CD8-positive, alpha-beta memory T cell (primary cell): ENCODE measurements around the gene PM20D2. TPM values are rescaled to one million over a fixed set of nuclear protein-coding genes. Genes with fewer than 3 reads are reported as not detected.

Experiments
- CTCF ChIA-PET: fragments of 350-600 bp; sonication (Branson Sonifier 250); formaldehyde crosslinking; loops from one replicate; lab custom pipeline; 2021; ENCODE audit warnings: antibody characterized with exemption; lab: Charles Lee
- POLR2A ChIA-PET: fragments of 350-600 bp; sonication (Branson Sonifier 250); formaldehyde crosslinking; loops from one replicate; lab custom pipeline; 2021; ENCODE audit warnings: antibody characterized with exemption; lab: Charles Lee
- DNase-seq, 5 donors: peaks; one replicate each; pipeline versions ENCODE4 v3.0.0 to v3.0.0-alpha.2; 2020 to 2022; ENCODE audit warnings: mixed read lengths in 1 of 5
- H3K27ac ChIP-seq: one replicate; pipeline ENCODE4 v1.7.0; 2013; ENCODE audit warnings: low read depth, mild to moderate bottlenecking, low read length, moderate library complexity
- H3K27me3 ChIP-seq: 2 replicates; pipeline ENCODE4 v1.7.0; 2013; ENCODE audit warnings: low read length, mild to moderate bottlenecking; ENCODE audit not compliant: insufficient read depth, poor library complexity, severe bottlenecking
- H3K36me3 ChIP-seq: 2 replicates; pipeline ENCODE4 v1.7.0; 2013; ENCODE audit warnings: mild to moderate bottlenecking, low read length, moderate library complexity; ENCODE audit not compliant: insufficient read depth
- H3K4me1 ChIP-seq: 2 replicates; pipeline ENCODE4 v1.7.0; 2013; ENCODE audit warnings: mild to moderate bottlenecking, low read length, moderate library complexity; ENCODE audit not compliant: insufficient read depth
- H3K4me3 ChIP-seq: 2 replicates; pipeline ENCODE4 v1.7.0; 2013; ENCODE audit warnings: mild to moderate bottlenecking, low read length
- H3K9me3 ChIP-seq: 2 replicates; pipeline ENCODE4 v1.7.0; 2013; ENCODE audit warnings: mild to moderate bottlenecking, low read length
- H3K27ac Mint-ChIP-seq, 8 donors: one replicate each; pipeline ENCODE4 v1.8.0; 2020 to 2021; ENCODE audit warnings: mixed read lengths in 8 of 8, mild to moderate bottlenecking in 6 of 8, inconsistent platforms in 3 of 8, moderate library complexity in 3 of 8
- H3K27me3 Mint-ChIP-seq, 2 donors: one replicate each; pipeline ENCODE4 v1.8.0; 2020 to 2021; ENCODE audit warnings: mixed read lengths in 2 of 2, mild to moderate bottlenecking in 1 of 2, moderate library complexity in 1 of 2
- H3K36me3 Mint-ChIP-seq, 3 donors: one replicate each; pipeline ENCODE4 v1.8.0; 2020 to 2021; ENCODE audit warnings: mixed read lengths in 3 of 3, inconsistent platforms in 1 of 3, mild to moderate bottlenecking in 1 of 3
- H3K4me1 Mint-ChIP-seq, 3 donors: one replicate each; pipeline ENCODE4 v1.8.0; 2020 to 2021; ENCODE audit warnings: mixed read lengths in 3 of 3, inconsistent platforms in 1 of 3, mild to moderate bottlenecking in 1 of 3
- H3K4me3 Mint-ChIP-seq, 7 donors: one replicate each; pipeline ENCODE4 v1.8.0; 2020 to 2021; ENCODE audit warnings: mixed read lengths in 7 of 7, mild to moderate bottlenecking in 6 of 7, moderate library complexity in 4 of 7, inconsistent platforms in 2 of 7
- H3K9me3 Mint-ChIP-seq, 5 donors: one replicate each; pipeline ENCODE4 v1.8.0; 2020 to 2022; ENCODE audit warnings: mixed read lengths in 5 of 5, mild to moderate bottlenecking in 3 of 5, moderate library complexity in 2 of 5, inconsistent platforms in 1 of 5
- polyA plus RNA-seq: library from polyadenylated mRNA; unstranded; fragments of 300-500 nt; fragmentation: Illumina TruSeq; gene quantifications from one replicate; pipeline ENCODE4 v1.2.3, GENCODE V29; 2021
- total RNA-seq, 2 experiments: library from RNA; stranded (reverse); gene quantifications; one replicate each; pipeline ENCODE4 v1.2.3, GENCODE V29; 2021

The PM20D2 gene
- total and polyA plus RNA-seq, 3 experiments from 2014 or later: 8.8 to 18.7 (median 17.6) TPM

DNA sequence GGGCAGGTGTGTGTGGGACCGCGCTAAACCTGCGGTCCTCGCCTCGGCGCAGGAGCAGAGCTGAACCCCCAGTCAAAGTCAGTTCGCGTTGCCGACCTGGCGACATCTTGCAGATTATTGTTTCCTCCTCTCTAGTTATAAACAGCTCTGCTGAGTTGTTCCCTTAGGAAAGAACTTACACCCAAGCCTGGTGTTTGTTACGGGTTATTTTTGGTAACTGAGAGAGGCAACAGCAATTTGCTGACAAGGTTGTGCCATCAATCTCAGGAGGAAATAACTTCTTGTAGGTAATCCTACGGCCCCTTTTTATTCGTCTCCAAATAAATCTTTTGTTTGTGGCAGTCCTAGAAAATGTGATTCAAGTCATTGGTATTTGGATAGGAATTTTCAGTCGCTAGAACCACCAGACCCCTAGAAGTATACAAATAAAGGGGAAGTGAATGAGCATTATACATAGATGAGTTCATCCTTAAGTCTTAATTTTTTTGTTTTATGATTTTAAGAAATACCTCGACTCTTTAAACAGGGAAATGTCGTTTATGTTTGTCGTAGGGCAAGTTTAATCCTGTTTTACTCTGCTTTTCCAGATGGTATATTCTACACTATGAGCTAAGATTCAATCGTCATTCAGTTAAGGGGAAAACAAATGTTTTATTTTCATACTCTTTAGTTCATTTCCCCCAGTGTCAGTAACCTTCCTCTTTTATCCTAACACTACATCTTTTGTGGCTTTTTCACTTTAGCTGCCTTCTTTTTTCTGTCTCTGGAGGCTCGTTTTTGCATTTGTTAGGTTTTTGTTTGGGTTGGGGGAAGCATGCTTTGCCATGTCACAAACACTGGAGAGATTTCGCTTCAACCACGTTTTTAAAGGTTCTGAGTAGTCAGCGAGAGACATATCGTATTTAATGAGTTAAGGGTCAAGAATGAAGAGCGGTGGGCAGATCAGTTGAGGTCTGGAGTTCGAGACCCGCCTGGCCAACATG is 1.2 kb downstream of the PM20D2 start:
- Mint-ChIP-seq H3K9me3 (no peaks in the 10 kb centered on the region), H3K27me3 (no peaks in the 10 kb centered on the region), H3K4me1 (peaks cover 22 to 52% (median 36%) of the 10 kb centered on the region in 3 donors), H3K27ac (peak overlapping the region in 7 of 8 donors; percentile 4 to 71 (median 54)), H3K36me3 (peaks cover 0 to 25% (median 11%) of the 10 kb centered on the region in 3 donors), H3K4me3 (peak overlapping the region; percentile 79 to 91 (median 87))
- H3K9me3 ChIP-seq: no peaks in the 10 kb centered on the region
- no peaks in the 10 kb centered on the region for H3K36me3 ChIP-seq
- POLR2A ChIA-PET: interaction anchor here (0.6 to 5.7 kb wide), 5 partner anchors 29 to 206 kb away, joined by 3 to 91 read pairs (median 5); partner anchors contain the start of genes PNRC1, RNGTT, SRSF12 and UBE2J1
- CTCF ChIA-PET: interaction anchor here (0.8 to 3.7 kb wide), 6 partner anchors 7 to 225 kb away, joined by 3 to 21 read pairs (median 6); partner anchors contain the start of gene PNRC1
- H3K4me3 ChIP-seq: peak overlapping the region; percentile 73
- H3K27ac ChIP-seq: peak overlapping the region; percentile 62
- no peaks in the 10 kb centered on the region for H3K27me3 ChIP-seq
- peaks cover 9% of the 10 kb centered on the region for H3K4me1 ChIP-seq
- peak in 1 of 5 donors; percentile 35 for DNase-seq

GRCh38 chr6:89148016-89148750 is 2.3 kb downstream of the PM20D2 start:
- peaks cover 22 to 53% (median 42%) of the 10 kb centered on the region in 3 donors for H3K4me1 Mint-ChIP-seq
- H3K36me3 Mint-ChIP-seq: peaks cover 0 to 30% (median 11%) of the 10 kb centered on the region in 3 donors
- peak overlapping the region in 6 of 7 donors; percentile 24 to 82 (median 50) for H3K4me3 Mint-ChIP-seq
- H3K27ac Mint-ChIP-seq: no peak overlapping the region
- no peaks in the 10 kb centered on the region for H3K9me3 Mint-ChIP-seq
- H3K27me3 Mint-ChIP-seq: no peaks in the 10 kb centered on the region
- Histone ChIP-seq H3K9me3 (no peaks in the 10 kb centered on the region), H3K4me3 (no peak overlapping the region), H3K36me3 (no peaks in the 10 kb centered on the region), H3K4me1 (peaks cover 9% of the 10 kb centered on the region), H3K27ac (no peak overlapping the region), H3K27me3 (no peaks in the 10 kb centered on the region)
- DNase-seq: no peak
- ChIA-PET CTCF (interaction anchor here (0.8 kb wide), 2 partner anchors 68 to 223 kb away, joined by 3 read pairs; partner anchors contain the start of gene PNRC1), POLR2A (interaction anchor here (0.7 to 5.7 kb wide), 2 partner anchors 64 to 68 kb away, joined by 3 to 91 read pairs; partner anchors contain the start of gene PNRC1)

GRCh38 chr6:89154131-89154530 is 8.3 kb downstream of the PM20D2 start:
- Mint-ChIP-seq H3K9me3 (no peaks in the 10 kb centered on the region), H3K4me1 (peaks cover 2 to 19% (median 18%) of the 10 kb centered on the region in 3 donors), H3K27me3 (no peaks in the 10 kb centered on the region), H3K4me3 (no peak overlapping the region), H3K27ac (no peak overlapping the region), H3K36me3 (peaks cover 5 to 55% (median 23%) of the 10 kb centered on the region in 3 donors)
- no peak for DNase-seq
- POLR2A ChIA-PET: interaction anchor here (1.1 kb wide), 1 partner anchor 73 kb away, joined by 3 read pairs; the partner anchor contains the start of gene PNRC1
- Histone ChIP-seq H3K4me3 (no peak overlapping the region), H3K36me3 (peaks cover 3% of the 10 kb centered on the region), H3K9me3 (no peaks in the 10 kb centered on the region), H3K27ac (no peak overlapping the region), H3K27me3 (no peaks in the 10 kb centered on the region), H3K4me1 (no peaks in the 10 kb centered on the region)
- CTCF ChIA-PET: interaction anchor here (0.9 kb wide), 1 partner anchor 8 kb away, joined by 4 read pairs; the partner anchor contains the start of gene PM20D2

- ChIA-PET CTCF (no interaction called here), POLR2A (no interaction called here)
- no peak overlapping the region for H3K4me3 ChIP-seq
- no peak for DNase-seq
- no peaks in the 10 kb centered on the region for H3K27me3 ChIP-seq
- no peaks in the 10 kb centered on the region for H3K9me3 Mint-ChIP-seq
- no peaks in the 10 kb centered on the region for H3K27me3 Mint-ChIP-seq
- no peak overlapping the region for H3K27ac ChIP-seq
- no peak overlapping the region for H3K4me3 Mint-ChIP-seq
- H3K9me3 ChIP-seq: no peaks in the 10 kb centered on the region
- H3K36me3 ChIP-seq: peaks cover 6% of the 10 kb centered on the region
- peak overlapping the region in 1 of 8 donors; percentile 29 for H3K27ac Mint-ChIP-seq
- H3K4me1 ChIP-seq: no peaks in the 10 kb centered on the region
- H3K4me1 Mint-ChIP-seq: peaks cover 0 to 4% (median 0%) of the 10 kb centered on the region in 3 donors
- H3K36me3 Mint-ChIP-seq: peaks cover 15 to 69% (median 35%) of the 10 kb centered on the region in 3 donors
Observed at GRCh38 chr6:89160331-89161092, 14.7 kb downstream of the PM20D2 start.

DNA sequence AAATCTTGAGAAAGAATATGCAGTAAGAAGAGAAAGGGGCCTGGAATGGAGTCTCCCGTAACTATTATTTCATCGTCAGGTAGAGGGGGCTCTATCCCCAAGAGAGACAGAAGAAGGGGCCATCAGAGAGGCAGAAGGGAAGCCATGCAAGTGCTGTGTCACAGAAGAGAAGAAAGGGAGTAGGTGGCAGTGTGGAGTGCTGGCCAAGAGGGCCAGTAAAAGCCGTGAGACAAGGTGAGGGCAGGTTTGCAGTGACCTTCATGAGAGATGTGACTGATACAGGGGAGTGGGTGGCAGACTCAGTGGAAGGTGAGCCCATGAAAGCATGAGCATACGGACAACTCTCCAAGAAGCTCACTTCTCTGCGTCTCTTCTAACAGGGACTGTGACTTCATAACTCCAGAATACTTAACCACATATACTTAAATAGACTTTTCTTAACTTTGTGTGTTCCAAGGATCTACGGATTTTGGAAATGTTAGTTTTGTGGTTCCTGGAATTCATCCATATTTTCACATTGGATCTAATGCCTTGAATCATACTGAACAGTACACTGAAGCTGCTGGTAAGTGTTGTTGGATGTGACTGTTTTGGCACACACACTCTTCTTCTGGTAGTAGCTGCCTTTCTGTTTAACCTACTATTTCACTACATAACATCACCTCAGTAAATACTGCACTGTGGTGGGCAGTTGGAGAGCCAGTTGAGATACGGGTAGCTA is 15.6 kb downstream of the PM20D2 start:
- H3K36me3 ChIP-seq: peaks cover 6% of the 10 kb centered on the region
- H3K4me3 ChIP-seq: no peak overlapping the region
- no peaks in the 10 kb centered on the region for H3K9me3 ChIP-seq
- H3K27me3 ChIP-seq: no peaks in the 10 kb centered on the region
- Mint-ChIP-seq H3K36me3 (peaks cover 15 to 65% (median 33%) of the 10 kb centered on the region in 3 donors), H3K9me3 (no peaks in the 10 kb centered on the region), H3K27ac (no peak overlapping the region), H3K4me3 (no peak overlapping the region), H3K4me1 (peaks cover 0 to 2% (median 0%) of the 10 kb centered on the region in 3 donors), H3K27me3 (no peaks in the 10 kb centered on the region)
- no peak for DNase-seq
- H3K27ac ChIP-seq: no peak overlapping the region
- POLR2A ChIA-PET: no interaction called here
- no peaks in the 10 kb centered on the region for H3K4me1 ChIP-seq
- CTCF ChIA-PET: no interaction called here

GRCh38 chr6:89162047-89162371 is 16.2 kb downstream of the PM20D2 start:
- Histone ChIP-seq H3K4me1 (no peaks in the 10 kb centered on the region), H3K9me3 (no peaks in the 10 kb centered on the region), H3K4me3 (no peak overlapping the region), H3K27me3 (no peaks in the 10 kb centered on the region), H3K27ac (no peak overlapping the region), H3K36me3 (peaks cover 6% of the 10 kb centered on the region)
- no peaks in the 10 kb centered on the region for H3K27me3 Mint-ChIP-seq
- no peak overlapping the region for H3K4me3 Mint-ChIP-seq
- no peaks in the 10 kb centered on the region for H3K4me1 Mint-ChIP-seq
- ChIA-PET CTCF (no interaction called here), POLR2A (no interaction called here)
- H3K27ac Mint-ChIP-seq: peak overlapping the region in 1 of 8 donors; percentile 1
- no peaks in the 10 kb centered on the region for H3K9me3 Mint-ChIP-seq
- peaks cover 13 to 63% (median 32%) of the 10 kb centered on the region in 3 donors for H3K36me3 Mint-ChIP-seq
- no peak for DNase-seq

GRCh38 chr6:89172131-89172530 is 26.3 kb downstream of the PM20D2 start:
- Histone ChIP-seq H3K27me3 (no peaks in the 10 kb centered on the region), H3K4me3 (no peak overlapping the region), H3K27ac (no peak overlapping the region), H3K4me1 (no peaks in the 10 kb centered on the region), H3K36me3 (no peaks in the 10 kb centered on the region), H3K9me3 (no peaks in the 10 kb centered on the region)
- Mint-ChIP-seq H3K9me3 (no peaks in the 10 kb centered on the region), H3K27ac (no peak overlapping the region), H3K27me3 (no peaks in the 10 kb centered on the region), H3K4me1 (no peaks in the 10 kb centered on the region), H3K4me3 (no peak overlapping the region), H3K36me3 (no peaks in the 10 kb centered on the region)
- POLR2A ChIA-PET: no interaction called here
- no peak for DNase-seq
- CTCF ChIA-PET: no interaction called here
